Epidermal melanocyte (primary cell): Measurements from ENCODE around the gene SUCLG2.
"Not testable (repeated sequence)": the region's sequence is repeated elsewhere in the genome, so short reads cannot be mapped to it uniquely, and the experiment has no call there.

Source experiments
- DNase-seq: peaks from one replicate; pipeline ENCODE4 v3.0.0; 2011; ENCODE audit warnings: low spot score; ENCODE audit not compliant: insufficient read length

SUCLG2 gene

DNA sequence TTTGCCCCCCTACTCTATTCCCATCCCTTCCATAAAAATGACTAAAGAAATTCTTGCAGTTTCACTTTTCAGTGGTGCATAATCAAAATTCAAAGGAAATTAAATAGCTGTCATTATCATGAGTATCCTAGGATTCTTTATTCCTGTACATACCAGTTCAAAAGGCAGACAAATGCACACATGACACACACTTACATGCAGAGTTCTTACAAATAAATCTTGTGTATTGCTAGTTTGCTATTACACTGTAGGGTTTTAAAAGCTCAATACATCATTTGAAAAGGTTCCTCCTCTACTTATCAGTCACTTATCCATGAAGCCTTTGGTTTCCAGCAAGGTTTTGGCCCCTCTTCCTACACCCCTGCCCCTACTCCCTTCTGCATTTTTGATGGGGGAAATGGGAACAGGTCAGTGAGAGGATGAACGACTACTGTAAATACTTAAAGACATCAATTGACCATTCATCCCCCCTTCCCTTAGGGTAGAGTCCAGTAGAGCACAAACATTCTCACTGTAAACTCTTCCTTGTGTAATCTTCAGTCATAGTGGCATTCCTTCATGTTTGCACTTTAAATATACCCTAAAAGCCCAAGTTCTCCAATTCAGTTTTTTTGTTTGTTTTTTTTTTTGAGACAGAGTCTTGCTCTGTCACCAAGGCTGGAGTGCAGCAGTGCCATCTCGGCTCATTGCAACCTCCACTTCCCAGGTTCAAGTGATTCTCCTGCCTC lies 92.6 kb downstream of the SUCLG2 start:
- no peak for DNase-seq

GRCh38 chr3:67561266-67561665 lies 93.1 kb downstream of the SUCLG2 start:
- no peak for DNase-seq

DNA sequence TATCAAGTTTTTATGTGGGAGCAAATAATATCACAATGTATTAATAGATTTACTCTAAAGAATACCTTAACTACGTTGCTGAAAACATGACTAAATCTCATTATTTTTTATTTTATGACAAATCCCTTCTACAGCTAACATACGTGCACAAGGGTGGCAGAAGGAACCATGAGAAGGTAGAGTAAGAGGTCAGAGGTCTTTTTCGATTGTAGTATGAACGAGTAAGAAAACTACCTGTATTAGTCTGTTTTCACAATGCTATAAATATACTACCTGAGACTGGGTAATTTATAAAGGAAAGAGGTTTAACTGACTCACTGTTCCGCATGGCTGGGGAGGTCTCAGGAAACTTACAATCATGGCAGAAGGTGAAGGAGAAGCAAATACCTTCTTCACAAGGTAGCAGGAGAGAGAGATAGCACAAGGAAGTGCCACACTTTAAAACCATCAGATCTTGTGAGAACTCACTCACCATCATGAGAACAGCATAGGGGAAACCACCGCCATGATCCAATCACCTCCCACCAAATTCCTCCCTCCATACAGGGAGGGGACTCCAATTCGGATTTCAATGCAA lies 95.3 kb downstream of the SUCLG2 start:
- DNase-seq, result no peak

- no peak for DNase-seq
Measured at GRCh38 chr3:67558426-67558825, 96.0 kb downstream of the SUCLG2 start.

GRCh38 chr3:67557848-67558355 lies 96.5 kb downstream of the SUCLG2 start:
- DNase-seq, result no peak

GRCh38 chr3:67551361-67552016 lies 102.9 kb downstream of the SUCLG2 start:
- DNase-seq, result no peak

GRCh38 chr3:67550541-67550940 lies 103.9 kb downstream of the SUCLG2 start:
- no peak for DNase-seq

DNA sequence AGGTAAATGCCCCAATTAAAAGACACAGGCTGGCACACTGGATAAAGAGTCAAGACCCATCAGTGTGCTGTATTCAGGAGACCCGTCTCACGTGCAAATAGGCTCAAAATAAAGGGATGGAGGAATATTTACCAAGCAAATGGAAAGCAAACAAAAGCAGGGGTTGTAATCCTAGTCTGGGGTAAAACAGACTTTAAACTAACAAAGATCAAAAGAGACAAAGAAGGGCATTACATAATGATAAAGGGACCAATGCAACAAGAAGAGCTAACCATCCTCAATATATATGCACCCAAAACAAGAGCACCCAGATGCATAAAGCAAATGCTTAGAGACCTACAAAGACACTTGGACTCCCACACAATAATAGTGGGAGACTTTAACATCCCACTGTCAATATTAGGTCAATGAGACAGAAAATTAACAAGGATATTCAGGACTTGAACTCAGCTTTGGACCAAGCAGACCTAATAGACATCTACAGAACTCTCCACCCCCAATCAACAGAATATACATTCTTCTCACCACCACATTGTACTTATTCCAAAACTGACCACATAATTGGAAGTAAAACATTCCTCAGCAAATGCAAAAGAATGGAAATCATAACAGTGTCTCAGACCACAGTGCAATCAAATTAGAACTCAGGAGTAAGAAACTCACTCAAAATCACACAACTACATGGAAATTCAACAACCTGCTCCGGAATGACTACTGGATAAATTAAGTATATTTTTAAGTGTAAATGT lies 111.7 kb downstream of the SUCLG2 start:
- DNase-seq, result not testable (repeated sequence)

DNA sequence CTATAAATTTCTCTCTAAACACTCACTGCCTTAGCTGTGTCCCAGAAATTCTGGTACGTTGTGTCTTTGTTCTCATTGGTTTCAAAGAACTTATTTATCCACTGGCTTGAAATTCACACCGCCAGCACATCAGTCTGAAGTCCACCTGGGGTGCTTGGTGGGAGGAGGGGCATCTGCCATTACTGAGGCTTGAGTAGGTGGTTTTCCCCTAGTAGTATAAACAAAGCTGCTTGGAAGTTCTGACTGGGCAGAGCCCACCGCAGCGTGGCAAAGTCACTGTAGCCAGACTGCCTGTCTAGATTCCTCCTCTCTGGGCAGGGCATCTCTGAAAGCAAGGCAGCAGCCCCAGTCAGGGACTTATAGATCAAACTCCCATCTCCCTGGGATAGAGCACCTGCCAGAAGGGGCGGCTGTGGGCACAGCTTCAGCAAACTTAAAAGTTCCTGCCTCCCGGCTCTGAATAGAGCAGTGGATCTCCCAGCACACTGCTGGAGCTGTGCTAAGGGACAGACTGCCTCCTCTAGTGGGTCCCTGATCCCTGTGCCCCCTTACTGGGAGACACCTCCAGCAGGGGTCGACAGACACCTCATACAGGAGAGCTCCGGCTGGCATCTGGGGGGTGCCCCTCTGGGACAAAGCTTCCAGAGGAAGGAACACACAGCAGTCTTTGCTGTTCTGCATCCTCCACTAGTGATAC lies 114.1 kb downstream of the SUCLG2 start:
- no peak for DNase-seq

DNA sequence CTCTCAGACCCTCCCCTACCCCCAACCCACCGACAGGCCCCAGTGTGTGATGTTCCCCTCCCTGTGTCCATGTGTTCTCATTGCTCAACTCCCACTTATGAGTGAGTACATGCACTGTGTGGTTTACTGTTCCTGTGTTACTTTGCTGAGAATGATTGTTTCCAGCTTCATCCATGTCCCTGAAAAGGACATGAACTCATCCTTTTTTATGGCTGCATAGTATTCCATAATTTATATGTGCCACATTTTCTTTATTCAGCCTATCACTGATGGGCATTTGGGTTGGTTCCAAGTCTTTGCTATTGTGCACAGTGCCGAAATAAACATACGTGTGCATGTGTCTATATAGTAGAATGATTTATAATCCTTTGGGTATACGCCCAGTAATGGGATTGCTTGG lies 117.2 kb downstream of the SUCLG2 start:
- not testable (repeated sequence) for DNase-seq

DNA sequence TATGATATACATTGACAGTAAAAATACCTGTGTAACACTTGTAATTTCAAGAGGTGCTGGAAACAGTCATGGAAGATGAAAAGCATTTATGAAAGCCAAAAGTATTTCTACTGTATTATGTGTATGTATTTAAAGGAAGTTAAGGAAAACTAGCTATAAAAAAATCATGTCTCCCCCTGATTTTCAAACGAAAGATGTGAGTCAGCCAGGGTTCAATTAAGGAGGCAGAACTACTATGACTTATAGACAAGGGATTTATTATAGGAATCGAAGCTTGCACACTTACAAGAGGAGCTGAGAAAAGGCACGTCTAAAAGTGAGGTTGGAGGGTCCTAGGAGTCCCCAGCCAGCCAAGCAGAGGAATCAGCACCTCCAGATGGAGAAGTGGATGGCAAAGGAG lies 119.4 kb downstream of the SUCLG2 start:
- no peak for DNase-seq

DNA sequence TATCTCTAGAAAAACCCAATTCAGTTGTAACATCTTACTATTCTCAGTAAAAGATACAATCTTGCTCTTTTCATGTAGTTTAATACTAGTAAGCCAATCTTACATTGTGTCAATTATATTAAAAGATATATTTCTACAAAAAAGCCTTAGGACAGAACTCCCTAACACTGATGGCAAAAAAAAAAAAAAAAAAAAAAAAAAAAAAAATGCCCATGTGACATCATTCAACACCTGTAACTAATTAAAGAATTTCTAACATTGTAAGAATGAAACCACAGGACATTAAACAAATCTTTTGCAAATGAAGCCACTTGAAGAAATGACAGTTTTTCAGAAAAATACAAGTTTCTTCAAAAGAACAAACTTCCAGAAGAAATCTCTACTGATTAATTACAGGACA lies 119.8 kb downstream of the SUCLG2 start:
- no peak for DNase-seq

DNA sequence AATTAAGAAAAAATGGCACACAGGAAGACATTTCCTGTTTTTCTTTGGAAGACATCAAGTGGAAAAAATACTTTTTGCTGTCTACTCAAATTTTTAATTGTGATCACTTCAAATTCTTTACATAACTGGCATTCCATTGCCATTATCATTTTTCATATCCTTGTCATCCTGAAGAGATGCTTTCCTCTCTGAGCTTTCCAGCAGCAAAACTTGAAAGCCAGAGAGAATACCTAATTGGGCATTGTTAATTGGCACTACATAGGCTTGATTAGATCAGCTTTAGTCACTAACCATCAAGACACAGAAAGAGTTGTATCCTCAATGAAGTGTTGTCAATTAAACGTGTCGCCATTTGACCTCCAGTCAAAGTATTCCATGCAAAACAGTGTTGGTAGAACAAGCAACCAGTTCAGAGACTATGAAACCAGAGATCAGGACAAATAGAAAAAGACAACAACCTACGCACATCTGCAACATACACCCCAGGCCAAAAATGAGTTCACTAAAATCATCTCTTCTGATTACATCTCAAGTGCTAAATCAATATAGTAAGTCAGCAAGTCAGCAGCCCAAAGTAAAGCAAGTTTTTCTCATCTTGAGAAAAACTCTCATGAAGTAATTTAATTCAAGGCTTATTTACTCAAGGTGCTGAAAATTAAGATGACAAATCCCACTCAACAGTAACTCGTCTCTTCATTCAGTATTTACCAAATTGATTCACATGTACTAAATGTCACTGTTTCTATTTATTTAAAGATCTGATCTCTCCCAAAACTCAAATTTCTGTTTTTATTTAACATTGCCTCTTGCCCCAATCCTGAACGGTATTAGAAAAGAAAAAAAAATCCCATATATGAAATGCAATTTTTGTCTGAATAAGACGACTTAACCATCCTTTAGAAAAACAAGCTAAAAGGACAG lies 123.0 kb downstream of the SUCLG2 start:
- no peak for DNase-seq

- no peak for DNase-seq
Measured at GRCh38 chr3:67529915-67530314, 124.5 kb downstream of the SUCLG2 start.

- no peak for DNase-seq
Measured at GRCh38 chr3:67529337-67529736, 125.1 kb downstream of the SUCLG2 start.

DNA sequence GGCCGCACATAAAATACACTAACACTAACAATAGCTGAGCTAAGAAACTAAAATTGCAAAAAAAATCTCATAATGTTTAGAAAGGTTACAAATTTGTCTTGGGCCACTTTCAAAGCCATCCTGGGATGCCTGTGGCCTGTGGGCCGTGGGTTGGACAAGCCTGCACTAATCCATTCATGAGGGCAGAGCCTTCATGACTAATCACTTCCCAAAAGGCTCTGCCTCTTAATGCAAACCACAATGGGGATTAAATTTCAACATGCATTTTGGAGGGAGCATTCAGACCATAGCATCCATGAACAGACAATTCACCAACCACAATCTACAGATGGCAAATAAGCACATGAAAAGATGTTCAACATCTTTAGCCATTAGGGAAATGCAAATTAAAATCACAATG lies 128.2 kb downstream of the SUCLG2 start:
- no peak for DNase-seq

DNA sequence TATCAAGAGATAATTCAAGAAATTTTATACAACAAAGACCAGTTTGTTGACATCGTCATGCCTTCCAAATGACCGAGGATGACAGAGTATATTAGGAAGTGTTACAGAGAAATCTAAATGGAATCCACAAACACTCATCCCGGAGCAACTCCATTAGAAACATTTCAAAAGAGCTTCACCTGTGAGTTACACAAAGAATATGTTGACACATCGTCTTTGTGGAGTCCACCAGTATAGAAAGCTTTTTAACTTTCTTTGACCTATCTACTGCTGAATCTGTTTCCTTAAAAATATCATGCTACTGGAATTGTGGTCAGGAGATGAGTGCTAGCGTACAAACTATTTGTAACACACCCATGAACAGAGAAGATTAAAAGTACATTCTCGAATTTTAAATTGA lies 130.4 kb downstream of the SUCLG2 start:
- no peak for DNase-seq

DNA sequence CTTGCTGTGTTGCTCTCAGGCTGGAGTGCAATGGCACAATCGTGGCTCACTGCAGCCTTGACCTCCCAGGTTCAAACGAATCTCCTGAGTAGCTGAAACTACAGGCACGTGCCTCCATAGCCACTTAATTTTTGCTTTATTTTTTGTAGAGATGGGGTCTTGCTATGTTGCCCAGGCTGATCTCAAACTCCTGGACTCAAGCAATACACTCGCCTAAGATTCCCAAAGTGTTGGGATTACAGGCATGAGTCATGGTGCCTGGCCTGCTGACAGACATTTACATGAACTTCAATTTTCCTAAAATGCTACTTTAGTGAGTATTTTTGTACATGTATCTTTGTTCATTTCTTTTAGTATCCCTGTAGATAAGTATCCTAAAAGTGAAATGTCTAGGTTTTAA lies 132.3 kb downstream of the SUCLG2 start:
- DNase-seq, result no peak

DNA sequence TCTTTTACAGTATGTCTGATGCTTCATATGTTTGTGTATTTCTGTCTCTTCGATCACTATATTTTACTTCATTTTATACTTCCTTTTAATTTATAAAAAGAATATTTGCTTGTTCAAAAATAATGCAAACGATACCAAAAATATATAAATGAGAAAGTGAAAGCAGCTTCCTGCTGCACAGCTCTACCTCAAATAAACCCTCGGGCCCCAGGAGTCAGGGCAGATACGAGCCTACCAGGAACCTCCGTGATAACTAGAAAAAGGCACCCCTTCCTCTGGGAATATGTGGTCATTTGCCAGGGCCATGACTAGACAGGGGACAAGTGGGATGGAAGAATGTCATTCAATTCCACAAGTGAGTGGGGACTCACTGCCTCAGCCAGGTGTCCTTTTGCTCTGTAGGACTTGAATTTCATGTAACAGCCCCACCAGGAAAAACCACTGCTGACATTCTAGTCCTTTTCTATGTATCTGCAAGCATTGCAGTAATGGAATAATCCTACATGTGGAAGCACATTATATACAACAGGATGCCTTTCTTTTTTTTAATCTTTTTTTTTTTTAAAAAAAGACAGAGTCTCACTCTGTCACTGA lies 133.3 kb downstream of the SUCLG2 start:
- no peak for DNase-seq

GRCh38 chr3:67518236-67518635 lies 136.2 kb downstream of the SUCLG2 start:
- DNase-seq, result no peak
